DOHH2 (cell line): ENCODE data around the gene PTPRH.

ENCODE experiments used
- H3F3A ChIP-seq: fragments of 200-600 bp; sonication (generic), shearing (Covaris generic); 2 replicates; pipeline ENCODE4 v1.6.0; 2016; ENCODE audit warnings: antibody characterized with exemption, mild to moderate bottlenecking; ENCODE audit not compliant: control insufficient read depth, insufficient read depth
- H3K27ac ChIP-seq: fragments of 200-600 bp; sonication (generic); 2 replicates; pipeline ENCODE4 v1.5.1; 2014; ENCODE audit warnings: low read depth, mild to moderate bottlenecking, low read length, moderate library complexity
- H3K27me3 ChIP-seq: fragments of 200-600 bp; sonication (generic); 2 replicates; pipeline ENCODE4 v1.6.1; 2014; ENCODE audit warnings: mild to moderate bottlenecking, low read length, mixed read lengths; ENCODE audit not compliant: control insufficient read depth
- H3K36me3 ChIP-seq: fragments of 200-600 bp; sonication (generic); 2 replicates; pipeline ENCODE4 v1.6.1; 2014; ENCODE audit warnings: mild to moderate bottlenecking, low read length, moderate library complexity, mixed read lengths; ENCODE audit not compliant: control insufficient read depth
- H3K4me1 ChIP-seq: fragments of 200-600 bp; sonication (generic); 2 replicates; pipeline ENCODE4 v1.6.1; 2014; ENCODE audit warnings: mild to moderate bottlenecking, low read length, mixed read lengths; ENCODE audit not compliant: control insufficient read depth
- H3K4me2 ChIP-seq: fragments of 200-600 bp; sonication (generic); 2 replicates; pipeline ENCODE4 v1.6.0; 2014; ENCODE audit warnings: mild to moderate bottlenecking, low read length, moderate library complexity
- H3K4me3 ChIP-seq: fragments of 200-600 bp; sonication (generic); 2 replicates; pipeline ENCODE4 v1.5.1; 2014; ENCODE audit warnings: mild to moderate bottlenecking, low read length, mixed read lengths
- H3K79me2 ChIP-seq: fragments of 200-600 bp; sonication (generic); 2 replicates; pipeline ENCODE4 v1.6.1; 2014; ENCODE audit warnings: mild to moderate bottlenecking, low read length, mixed read lengths; ENCODE audit not compliant: control insufficient read depth
- H3K9me2 ChIP-seq: fragments of 200-600 bp; sonication (generic); replicated peaks from 2 replicates; pipeline ENCODE4 v1.6.1; 2014; ENCODE audit warnings: mild to moderate bottlenecking, low read length, mixed read lengths; ENCODE audit not compliant: control insufficient read depth
- H3K9me3 ChIP-seq: fragments of 200-600 bp; sonication (generic); 2 replicates; pipeline ENCODE4 v1.6.1; 2014; ENCODE audit warnings: antibody characterized with exemption, low read length, mixed read lengths; ENCODE audit not compliant: control insufficient read depth, insufficient read depth
- H4K20me1 ChIP-seq: fragments of 200-600 bp; sonication (generic); 2 replicates; pipeline ENCODE4 v1.6.0; 2014; ENCODE audit warnings: low read depth, mild to moderate bottlenecking, antibody characterized with exemption, low read length, moderate library complexity; ENCODE audit not compliant: control insufficient read depth, insufficient read depth
- CTCF ChIP-seq: fragments of 200-600 bp; sonication (generic); IDR thresholded peaks from one replicate; pipeline ENCODE4 v1.5.1; 2014; ENCODE audit warnings: antibody characterized with exemption, mild to moderate bottlenecking, low read depth, low read length; ENCODE audit not compliant: poor library complexity, severe bottlenecking
- EZH2phosphoT487 ChIP-seq: fragments of 200-600 bp; sonication (generic); IDR thresholded peaks from 2 replicates; pipeline ENCODE4 v1.6.1; 2017; ENCODE audit warnings: borderline replicate concordance, mild to moderate bottlenecking, antibody characterized with exemption, low read length, moderate library complexity, mixed read lengths

PTPRH gene

GRCh38 chr19:55248166-55248675, 38.9 kb upstream of the PTPRH start:
- no peaks in the 10 kb centered on the region for H3K9me2 ChIP-seq
- H3K27me3 ChIP-seq: no peaks in the 10 kb centered on the region
- TF ChIP-seq EZH2phosphoT487 (no peak), CTCF (no peak)
- H3K9me3 ChIP-seq: no peaks in the 10 kb centered on the region
- peaks cover 24% of the 10 kb centered on the region for H3K4me1 ChIP-seq
- peaks cover 36% of the 10 kb centered on the region; the same call in 1 of the 2 replicates for H4K20me1 ChIP-seq
- no peak overlapping the region for H3K4me3 ChIP-seq
- H3K27ac ChIP-seq: no peak overlapping the region
- peaks cover 98% of the 10 kb centered on the region for H3K36me3 ChIP-seq
- H3K4me2 ChIP-seq: no peak overlapping the region
- peaks cover 87% of the 10 kb centered on the region for H3K79me2 ChIP-seq
- no peaks in the 10 kb centered on the region for H3F3A ChIP-seq

- Histone ChIP-seq H3K4me1 (peaks cover 19% of the 10 kb centered on the region), H3K4me3 (no peak overlapping the region), H4K20me1 (peaks cover 32% of the 10 kb centered on the region; the same call in 1 of the 2 replicates), H3K9me3 (no peaks in the 10 kb centered on the region), H3K4me2 (no peak overlapping the region), H3K9me2 (no peaks in the 10 kb centered on the region), H3K27ac (no peak overlapping the region), H3K79me2 (peaks cover 84% of the 10 kb centered on the region), H3K27me3 (no peaks in the 10 kb centered on the region), H3F3A (no peaks in the 10 kb centered on the region), H3K36me3 (peaks cover 96% of the 10 kb centered on the region)
- TF ChIP-seq EZH2phosphoT487: no peak
- TF ChIP-seq CTCF: no peak
Observed at GRCh38 chr19:55247621-55248099, 38.4 kb upstream of the PTPRH start.

GRCh38 chr19:55246462-55247451, 37.5 kb upstream of the PTPRH start:
- TF ChIP-seq EZH2phosphoT487 (no peak), CTCF (no peak)
- no peaks in the 10 kb centered on the region for H3K27me3 ChIP-seq
- no peak overlapping the region for H3K27ac ChIP-seq
- peaks cover 82% of the 10 kb centered on the region for H3K79me2 ChIP-seq
- no peaks in the 10 kb centered on the region for H3K9me2 ChIP-seq
- peaks cover 96% of the 10 kb centered on the region for H3K36me3 ChIP-seq
- H3K9me3 ChIP-seq: no peaks in the 10 kb centered on the region
- H3K4me1 ChIP-seq: peaks cover 10% of the 10 kb centered on the region
- no peak overlapping the region for H3K4me3 ChIP-seq
- H3F3A ChIP-seq: no peaks in the 10 kb centered on the region
- H4K20me1 ChIP-seq: peaks cover 38% of the 10 kb centered on the region; the same call in 1 of the 2 replicates
- H3K4me2 ChIP-seq: no peak overlapping the region
